WTC11 (cell line): ENCODE data around the gene PIEZO1.

Experiments
- GABPB1 ChIP-seq: sonication (generic); formaldehyde crosslinking; IDR thresholded peaks from 2 replicates; pipeline ENCODE4 v1.8.1; 2023; ENCODE audit warnings: mild to moderate bottlenecking, missing genetic modification reagents
- TF ChIP-seq, protein P1 (sequence below): fragments of 200-600 bp; IDR thresholded peaks from 2 replicates; pipeline ENCODE4 v1.8.0; 2022; ENCODE audit warnings: antibody characterized with exemption

DNA sequence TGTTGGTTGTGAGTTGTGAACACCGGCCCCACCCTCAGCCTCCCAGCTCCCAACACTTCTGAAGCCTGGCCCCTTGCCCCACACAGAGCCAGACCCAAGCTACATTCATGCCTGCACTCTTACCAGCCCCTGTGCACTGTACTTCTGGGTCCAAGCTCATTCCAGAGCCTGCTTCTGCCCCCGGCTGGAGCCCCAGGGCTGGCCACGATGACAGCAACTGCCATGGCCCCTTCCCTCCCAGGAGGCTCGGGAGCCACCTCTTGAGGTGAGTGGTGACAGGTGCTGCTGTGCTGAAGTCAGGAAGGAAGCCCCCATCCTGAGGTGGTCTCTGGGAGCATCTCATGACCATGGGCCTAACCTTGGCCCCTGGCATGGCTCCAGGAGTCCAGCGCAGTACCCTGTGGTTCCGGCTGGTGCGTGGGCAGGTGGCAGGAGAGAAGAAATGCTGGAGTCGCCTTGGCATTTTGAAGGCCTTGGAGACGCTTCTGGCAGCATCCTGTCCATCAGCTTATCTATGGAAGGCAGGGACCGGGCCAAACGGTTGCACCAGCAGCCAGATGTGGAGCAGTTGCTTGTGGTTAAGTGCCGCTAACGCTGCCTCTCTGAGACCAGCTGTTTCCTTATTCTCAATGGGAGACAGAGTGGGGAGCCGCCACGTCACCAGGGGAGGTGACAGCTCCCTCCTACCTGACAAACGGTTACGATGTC, 14.7 kb upstream of the PIEZO1 start:
- TF ChIP-seq, protein P1, sequence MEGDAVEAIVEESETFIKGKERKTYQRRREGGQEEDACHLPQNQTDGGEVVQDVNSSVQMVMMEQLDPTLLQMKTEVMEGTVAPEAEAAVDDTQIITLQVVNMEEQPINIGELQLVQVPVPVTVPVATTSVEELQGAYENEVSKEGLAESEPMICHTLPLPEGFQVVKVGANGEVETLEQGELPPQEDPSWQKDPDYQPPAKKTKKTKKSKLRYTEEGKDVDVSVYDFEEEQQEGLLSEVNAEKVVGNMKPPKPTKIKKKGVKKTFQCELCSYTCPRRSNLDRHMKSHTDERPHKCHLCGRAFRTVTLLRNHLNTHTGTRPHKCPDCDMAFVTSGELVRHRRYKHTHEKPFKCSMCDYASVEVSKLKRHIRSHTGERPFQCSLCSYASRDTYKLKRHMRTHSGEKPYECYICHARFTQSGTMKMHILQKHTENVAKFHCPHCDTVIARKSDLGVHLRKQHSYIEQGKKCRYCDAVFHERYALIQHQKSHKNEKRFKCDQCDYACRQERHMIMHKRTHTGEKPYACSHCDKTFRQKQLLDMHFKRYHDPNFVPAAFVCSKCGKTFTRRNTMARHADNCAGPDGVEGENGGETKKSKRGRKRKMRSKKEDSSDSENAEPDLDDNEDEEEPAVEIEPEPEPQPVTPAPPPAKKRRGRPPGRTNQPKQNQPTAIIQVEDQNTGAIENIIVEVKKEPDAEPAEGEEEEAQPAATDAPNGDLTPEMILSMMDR: no peak
- no peak for TF ChIP-seq GABPB1 (CRISPR knock-in tag)
